Heart left ventricle (tissue), 13 donors: ENCODE data around the gene FAM216A.
"Not testable (repeated sequence)": the region's sequence is repeated elsewhere in the genome, so short reads cannot be mapped to it uniquely, and the experiment has no call there.

ENCODE experiments used
- CTCF ChIP-seq, 12 donors: fragments of 200-600 bp; sonication (generic) in 4 of 12; IDR thresholded peaks; one replicate each; pipeline versions ENCODE4 v1.5.0 to v1.8.0; 2018 to 2022; ENCODE audit warnings: antibody characterized with exemption in 12 of 12, mild to moderate bottlenecking in 5 of 12
- POLR2A ChIP-seq, 2 donors: fragments of 450-650 bp; IDR thresholded peaks; one replicate each; pipeline ENCODE4 v1.6.1; 2017; ENCODE audit warnings: antibody characterized with exemption in 2 of 2, mild to moderate bottlenecking in 2 of 2, moderate library complexity in 2 of 2
- donor health status: ischemic (EF 13 %, LVEDD 7.1; RV severe dilation, severe dysfunction).
- donor health status: DM: no; HTN: yes; CAD: no.
- donor health status: DM: no; HTN: no; CAD: no.
- donor health status: ischemic (EF 25% LVEDD 6.9; RV normal size, moderate dysfunction).
- donor health status: ischemic (EF 25% LVEDD 5.7; RV mildly dilated, moderate dysfunction).
- donor health status: ischemic (EF 35%, LVEDD 5.7; RV mildly dilated, moderate dysfunction).
- donor health status: nonischemic (EF 11% LVEDD 7.7; RV severe dilation, severe dysfunction).
- donor health status: DM: yes; HTN: yes; CAD: no.
- donor health status: PGD.
- donor health status: ischemic (EF 29% LVEDD 5.4; RV normal size, mild dysfunction).
- donor health status: nonischemic (EF 23%, LVEDD 6.1; RV moderate dilation, normal function).

- TF ChIP-seq CTCF, POLR2A (IDR thresholded peaks at IDR 0.05): not testable (repeated sequence)
Measured at GRCh38 chr12:110429676-110430075, 39.0 kb upstream of the FAM216A start.
